Astrocyte (in vitro differentiated cells and primary cell): ENCODE results near the gene PEAK3. TPM values are rescaled to one million over a fixed set of nuclear protein-coding genes. Genes with fewer than 3 reads are reported as not detected.

Experiments
- DNase-seq: peaks from one replicate; pipeline ENCODE4 v3.0.0-alpha.2; 2010; ENCODE audit warnings: low read depth
- FAIRE-seq: peaks from 2 replicates; lab custom pipeline; 2011; peaks lifted over from hg19 to GRCh38; lab: Jason Lieb, UNC
- H2AFZ ChIP-seq: 2 replicates; pipeline ENCODE4 v1.6.0; 2012; ENCODE audit warnings: low read depth, low read length, inconsistent platforms
- H3K27ac ChIP-seq: 2 replicates; pipeline ENCODE4 v1.5.1; 2011; ENCODE audit warnings: low read depth, low read length, inconsistent platforms
- H3K27me3 ChIP-seq: 2 replicates; pipeline ENCODE4 v1.6.0; 2011; ENCODE audit warnings: low read length, inconsistent platforms; ENCODE audit not compliant: insufficient read depth
- H3K36me3 ChIP-seq: 2 replicates; pipeline ENCODE4 v1.5.1; 2011; ENCODE audit warnings: low read length, inconsistent platforms; ENCODE audit not compliant: insufficient read depth
- H3K4me1 ChIP-seq: 2 replicates; pipeline ENCODE4 v1.5.1; 2011; ENCODE audit warnings: low read length, inconsistent platforms; ENCODE audit not compliant: insufficient read depth
- H3K4me2 ChIP-seq: 2 replicates; pipeline ENCODE4 v1.6.0; 2012; ENCODE audit warnings: low read length, inconsistent platforms
- H3K4me3 ChIP-seq: 2 replicates; pipeline ENCODE4 v1.5.1; 2011; ENCODE audit warnings: low read depth, mild to moderate bottlenecking, low read length, inconsistent platforms; ENCODE audit not compliant: insufficient read depth
- H3K79me2 ChIP-seq: 2 replicates; pipeline ENCODE4 v1.6.0; 2012; ENCODE audit warnings: mild to moderate bottlenecking, low read length, inconsistent platforms; ENCODE audit not compliant: insufficient read depth
- H3K9ac ChIP-seq: 2 replicates; pipeline ENCODE4 v1.6.0; 2012; ENCODE audit warnings: mild to moderate bottlenecking, low read length, inconsistent platforms
- H3K9me3 ChIP-seq: 2 replicates; pipeline ENCODE4 v1.5.1; 2012; ENCODE audit warnings: low read depth, mild to moderate bottlenecking, low read length, inconsistent platforms; ENCODE audit not compliant: insufficient read depth
- H4K20me1 ChIP-seq: 2 replicates; pipeline ENCODE4 v1.6.0; 2012; ENCODE audit warnings: low read length, inconsistent platforms; ENCODE audit not compliant: insufficient read depth
- H3K27ac Mint-ChIP-seq: one replicate; pipeline ENCODE4 v1.8.0; 2021; ENCODE audit warnings: mild to moderate bottlenecking, mixed read lengths; ENCODE audit not compliant: unreplicated experiment
- H3K27me3 Mint-ChIP-seq: one replicate; pipeline ENCODE4 v1.8.0; 2021; ENCODE audit warnings: low read depth, mixed read lengths; ENCODE audit not compliant: unreplicated experiment
- H3K36me3 Mint-ChIP-seq: one replicate; pipeline ENCODE4 v1.8.0; 2021; ENCODE audit warnings: low read depth, mixed read lengths; ENCODE audit not compliant: unreplicated experiment
- H3K4me1 Mint-ChIP-seq: one replicate; pipeline ENCODE4 v1.8.0; 2021; ENCODE audit warnings: low read depth, mixed read lengths; ENCODE audit not compliant: unreplicated experiment
- H3K4me3 Mint-ChIP-seq: one replicate; pipeline ENCODE4 v1.8.0; 2021; ENCODE audit warnings: mild to moderate bottlenecking, moderate library complexity, mixed read lengths; ENCODE audit not compliant: unreplicated experiment
- H3K9me3 Mint-ChIP-seq: one replicate; pipeline ENCODE4 v1.8.0; 2021; ENCODE audit warnings: mild to moderate bottlenecking, mixed read lengths; ENCODE audit not compliant: unreplicated experiment
- EZH2 ChIP-seq: IDR thresholded peaks from 2 replicates; pipeline ENCODE4 v1.6.1; 2012; ENCODE audit warnings: mild to moderate bottlenecking, low read length, inconsistent platforms; ENCODE audit not compliant: insufficient read depth
- total RNA-seq: library from RNA; stranded (reverse); gene quantifications from 2 replicates; pipeline ENCODE4 v1.2.1, GENCODE V29; 2021
- TF ChIP-seq, protein P1 (sequence below): IDR thresholded peaks from 2 replicates; pipeline ENCODE4 v1.5.1; 2011; ENCODE audit warnings: low read depth, mild to moderate bottlenecking, inconsistent platforms, low read length, moderate library complexity; ENCODE audit not compliant: insufficient read depth

PEAK3 gene
- total RNA-seq, 1 donor from 2014 or later = 0.18 TPM

DNA sequence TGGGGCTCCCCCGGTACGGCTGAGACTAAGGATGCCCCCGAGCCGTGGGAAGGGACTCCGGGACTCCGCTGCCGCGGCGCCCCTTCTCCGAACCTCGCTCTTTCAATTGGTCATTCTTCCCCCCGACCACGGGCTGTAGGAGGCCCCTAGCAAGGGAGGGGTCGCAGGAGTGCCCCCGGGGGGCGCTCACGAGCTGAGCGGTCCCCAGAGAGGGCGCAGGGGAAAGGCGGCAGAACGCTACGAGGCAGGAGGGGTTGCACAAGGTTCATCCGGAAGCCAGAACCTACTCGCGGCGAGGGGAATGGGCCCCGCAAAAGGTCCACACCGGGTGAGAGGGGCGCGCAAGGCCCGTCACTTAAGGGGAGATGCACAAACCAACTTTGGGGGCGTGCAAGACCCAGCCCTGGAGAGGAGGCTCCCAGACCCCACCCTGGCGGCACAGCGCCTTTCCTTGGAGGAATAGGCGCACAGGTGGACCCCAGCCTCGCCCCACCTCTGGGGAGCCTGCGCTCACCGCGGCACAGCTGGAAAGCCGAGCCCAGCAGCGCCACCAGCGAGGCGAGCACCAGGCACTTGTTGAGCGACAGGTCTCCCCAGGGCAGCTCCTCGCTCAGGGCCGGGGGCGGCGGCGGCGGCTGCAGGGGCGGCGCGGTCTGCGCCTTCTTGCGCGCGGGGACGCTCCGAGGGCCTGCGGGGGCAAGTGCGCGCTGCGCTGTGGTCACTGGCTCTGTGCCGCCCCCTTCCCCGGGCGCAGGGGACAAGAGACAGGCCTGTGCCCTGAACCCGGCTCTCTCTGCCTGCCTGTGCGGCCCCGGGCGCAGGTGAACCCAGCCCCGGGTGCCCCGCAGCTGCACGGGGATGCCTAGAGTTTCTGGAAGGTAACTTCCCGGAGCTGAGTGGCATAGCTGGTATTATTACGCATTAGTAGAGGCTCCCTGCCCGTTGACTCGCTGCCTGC is 28.6 kb downstream of the PEAK3 start:
- Mint-ChIP-seq H3K4me3 (peak overlapping the region; percentile 68), H3K9me3 (no peaks in the 10 kb centered on the region), H3K27ac (peak overlapping the region; percentile 66), H3K4me1 (no peaks in the 10 kb centered on the region), H3K36me3 (peaks cover 1% of the 10 kb centered on the region), H3K27me3 (peaks cover 6% of the 10 kb centered on the region)
- no peak overlapping the region for H3K4me3 ChIP-seq
- peaks cover 39% of the 10 kb centered on the region for H4K20me1 ChIP-seq
- H3K4me2 ChIP-seq = peak overlapping the region; percentile 11
- no peaks in the 10 kb centered on the region for H3K36me3 ChIP-seq
- no peak overlapping the region for H3K27ac ChIP-seq
- no peaks in the 10 kb centered on the region for H3K79me2 ChIP-seq
- DNase-seq (no peak), FAIRE-seq (no peak)
- no peak overlapping the region for H3K9ac ChIP-seq
- H2AFZ ChIP-seq = no peak overlapping the region
- peak; percentile 69 for TF ChIP-seq EZH2
- TF ChIP-seq, protein P1, sequence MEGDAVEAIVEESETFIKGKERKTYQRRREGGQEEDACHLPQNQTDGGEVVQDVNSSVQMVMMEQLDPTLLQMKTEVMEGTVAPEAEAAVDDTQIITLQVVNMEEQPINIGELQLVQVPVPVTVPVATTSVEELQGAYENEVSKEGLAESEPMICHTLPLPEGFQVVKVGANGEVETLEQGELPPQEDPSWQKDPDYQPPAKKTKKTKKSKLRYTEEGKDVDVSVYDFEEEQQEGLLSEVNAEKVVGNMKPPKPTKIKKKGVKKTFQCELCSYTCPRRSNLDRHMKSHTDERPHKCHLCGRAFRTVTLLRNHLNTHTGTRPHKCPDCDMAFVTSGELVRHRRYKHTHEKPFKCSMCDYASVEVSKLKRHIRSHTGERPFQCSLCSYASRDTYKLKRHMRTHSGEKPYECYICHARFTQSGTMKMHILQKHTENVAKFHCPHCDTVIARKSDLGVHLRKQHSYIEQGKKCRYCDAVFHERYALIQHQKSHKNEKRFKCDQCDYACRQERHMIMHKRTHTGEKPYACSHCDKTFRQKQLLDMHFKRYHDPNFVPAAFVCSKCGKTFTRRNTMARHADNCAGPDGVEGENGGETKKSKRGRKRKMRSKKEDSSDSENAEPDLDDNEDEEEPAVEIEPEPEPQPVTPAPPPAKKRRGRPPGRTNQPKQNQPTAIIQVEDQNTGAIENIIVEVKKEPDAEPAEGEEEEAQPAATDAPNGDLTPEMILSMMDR = no peak
- peaks cover 22% of the 10 kb centered on the region for H3K27me3 ChIP-seq
- no peaks in the 10 kb centered on the region for H3K9me3 ChIP-seq
- H3K4me1 ChIP-seq = peaks cover 2% of the 10 kb centered on the region

DNA sequence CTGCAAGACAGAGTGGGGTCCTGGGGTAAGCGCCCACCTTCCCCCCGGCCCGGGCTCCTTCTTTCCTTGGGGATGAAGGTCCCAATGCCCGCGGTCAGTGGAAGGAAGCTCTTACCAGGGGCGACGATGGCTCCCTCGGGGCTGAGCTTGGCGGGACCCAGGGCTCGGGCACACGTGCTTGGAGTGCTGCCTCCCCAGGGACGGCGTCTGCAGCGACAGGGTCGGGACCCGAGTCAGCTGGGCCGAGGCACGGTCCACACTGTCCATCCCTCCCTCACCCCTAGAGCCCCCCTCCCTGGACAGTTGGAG is 29.2 kb downstream of the PEAK3 start:
- Mint-ChIP-seq H3K9me3 (no peaks in the 10 kb centered on the region), H3K36me3 (peaks cover 1% of the 10 kb centered on the region), H3K27me3 (peaks cover 6% of the 10 kb centered on the region), H3K4me1 (no peaks in the 10 kb centered on the region), H3K4me3 (no peak overlapping the region), H3K27ac (no peak overlapping the region)
- Histone ChIP-seq H3K27ac (no peak overlapping the region), H3K9ac (no peak overlapping the region), H3K9me3 (no peaks in the 10 kb centered on the region), H3K4me2 (peak overlapping the region; percentile 11), H2AFZ (no peak overlapping the region), H3K27me3 (peaks cover 22% of the 10 kb centered on the region), H3K79me2 (no peaks in the 10 kb centered on the region), H3K4me1 (peaks cover 2% of the 10 kb centered on the region), H3K4me3 (no peak overlapping the region), H4K20me1 (peaks cover 41% of the 10 kb centered on the region), H3K36me3 (no peaks in the 10 kb centered on the region)
- no peak for FAIRE-seq
- no peak for DNase-seq
- TF ChIP-seq EZH2 = peak; percentile 48
- TF ChIP-seq, protein P1 = no peak
